Heart left ventricle (tissue), 13 donors: ENCODE results near the gene MAPKAP1.

ENCODE experiments used
- POLR2A ChIP-seq, 2 donors: fragments of 450-650 bp; IDR thresholded peaks; one replicate each; pipeline ENCODE4 v1.6.1; 2017; ENCODE audit warnings: antibody characterized with exemption in 2 of 2, mild to moderate bottlenecking in 2 of 2, moderate library complexity in 2 of 2
- TF ChIP-seq, protein P1 (sequence below), 12 donors: fragments of 200-600 bp; sonication (generic) in 4 of 12; IDR thresholded peaks; one replicate each; pipeline versions ENCODE4 v1.5.0 to v1.8.0; 2018 to 2022; ENCODE audit warnings: antibody characterized with exemption in 12 of 12, mild to moderate bottlenecking in 5 of 12
- donor health status: ischemic (EF 13 %, LVEDD 7.1; RV severe dilation, severe dysfunction).
- donor health status: DM: no; HTN: yes; CAD: no.
- donor health status: DM: no; HTN: no; CAD: no.
- donor health status: ischemic (EF 25% LVEDD 6.9; RV normal size, moderate dysfunction).
- donor health status: ischemic (EF 25% LVEDD 5.7; RV mildly dilated, moderate dysfunction).
- donor health status: ischemic (EF 35%, LVEDD 5.7; RV mildly dilated, moderate dysfunction).
- donor health status: nonischemic (EF 11% LVEDD 7.7; RV severe dilation, severe dysfunction).
- donor health status: DM: yes; HTN: yes; CAD: no.
- donor health status: PGD.
- donor health status: ischemic (EF 29% LVEDD 5.4; RV normal size, mild dysfunction).
- donor health status: nonischemic (EF 23%, LVEDD 6.1; RV moderate dilation, normal function).

DNA sequence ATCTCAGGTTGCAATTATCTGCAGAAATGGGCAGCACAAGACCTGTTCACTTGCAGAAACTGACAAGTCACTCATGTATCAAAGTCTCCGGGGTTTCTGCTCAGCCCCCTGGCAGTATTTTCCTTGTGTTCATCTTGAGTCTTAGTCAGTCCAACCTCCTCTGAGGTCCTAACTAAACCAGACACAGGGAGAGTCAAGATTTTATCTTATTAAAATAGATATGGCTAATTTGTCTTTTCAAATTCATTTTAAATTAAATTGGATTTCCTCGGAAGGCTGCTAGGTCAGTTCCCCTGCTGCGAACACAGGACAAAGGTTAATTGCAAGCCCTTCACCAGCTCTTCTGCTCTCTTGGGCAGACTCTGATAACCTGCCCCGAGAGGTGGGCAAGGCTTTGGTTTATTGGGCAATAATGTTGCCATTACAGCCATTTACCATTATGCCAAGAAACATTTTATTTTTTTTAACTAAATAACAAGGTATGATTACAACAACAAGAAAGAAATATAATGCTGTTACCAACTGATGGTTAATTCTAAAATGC lies 103.5 kb downstream of the MAPKAP1 start:
- TF ChIP-seq, protein P1, sequence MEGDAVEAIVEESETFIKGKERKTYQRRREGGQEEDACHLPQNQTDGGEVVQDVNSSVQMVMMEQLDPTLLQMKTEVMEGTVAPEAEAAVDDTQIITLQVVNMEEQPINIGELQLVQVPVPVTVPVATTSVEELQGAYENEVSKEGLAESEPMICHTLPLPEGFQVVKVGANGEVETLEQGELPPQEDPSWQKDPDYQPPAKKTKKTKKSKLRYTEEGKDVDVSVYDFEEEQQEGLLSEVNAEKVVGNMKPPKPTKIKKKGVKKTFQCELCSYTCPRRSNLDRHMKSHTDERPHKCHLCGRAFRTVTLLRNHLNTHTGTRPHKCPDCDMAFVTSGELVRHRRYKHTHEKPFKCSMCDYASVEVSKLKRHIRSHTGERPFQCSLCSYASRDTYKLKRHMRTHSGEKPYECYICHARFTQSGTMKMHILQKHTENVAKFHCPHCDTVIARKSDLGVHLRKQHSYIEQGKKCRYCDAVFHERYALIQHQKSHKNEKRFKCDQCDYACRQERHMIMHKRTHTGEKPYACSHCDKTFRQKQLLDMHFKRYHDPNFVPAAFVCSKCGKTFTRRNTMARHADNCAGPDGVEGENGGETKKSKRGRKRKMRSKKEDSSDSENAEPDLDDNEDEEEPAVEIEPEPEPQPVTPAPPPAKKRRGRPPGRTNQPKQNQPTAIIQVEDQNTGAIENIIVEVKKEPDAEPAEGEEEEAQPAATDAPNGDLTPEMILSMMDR (IDR thresholded peaks at IDR 0.05) = no peak
- no peak for TF ChIP-seq POLR2A (IDR thresholded peaks at IDR 0.05)
